Uterus (tissue), 2 donors: Measurements from ENCODE around the gene POU2F1.

Experiments
- POLR2A ChIP-seq, 2 donors: fragments of 450-650 bp; IDR thresholded peaks; one replicate each; pipeline ENCODE4 v1.6.1; 2016; ENCODE audit warnings: antibody characterized with exemption in 2 of 2, mild to moderate bottlenecking in 1 of 2, moderate library complexity in 1 of 2
- TF ChIP-seq, protein P1 (sequence below), 4 experiments: fragments of 200-600 bp in 2 of 4; fragments of 450-650 bp in 2 of 4; sonication (generic) in 2 of 4; IDR thresholded peaks; one replicate each; pipeline ENCODE4 v1.5.1; 2016 to 2019; ENCODE audit warnings: antibody characterized with exemption in 4 of 4, mild to moderate bottlenecking in 2 of 4, moderate library complexity in 1 of 4

GRCh38 chr1:167225920-167226319, 5.2 kb downstream of the POU2F1 start:
- TF ChIP-seq, protein P1, sequence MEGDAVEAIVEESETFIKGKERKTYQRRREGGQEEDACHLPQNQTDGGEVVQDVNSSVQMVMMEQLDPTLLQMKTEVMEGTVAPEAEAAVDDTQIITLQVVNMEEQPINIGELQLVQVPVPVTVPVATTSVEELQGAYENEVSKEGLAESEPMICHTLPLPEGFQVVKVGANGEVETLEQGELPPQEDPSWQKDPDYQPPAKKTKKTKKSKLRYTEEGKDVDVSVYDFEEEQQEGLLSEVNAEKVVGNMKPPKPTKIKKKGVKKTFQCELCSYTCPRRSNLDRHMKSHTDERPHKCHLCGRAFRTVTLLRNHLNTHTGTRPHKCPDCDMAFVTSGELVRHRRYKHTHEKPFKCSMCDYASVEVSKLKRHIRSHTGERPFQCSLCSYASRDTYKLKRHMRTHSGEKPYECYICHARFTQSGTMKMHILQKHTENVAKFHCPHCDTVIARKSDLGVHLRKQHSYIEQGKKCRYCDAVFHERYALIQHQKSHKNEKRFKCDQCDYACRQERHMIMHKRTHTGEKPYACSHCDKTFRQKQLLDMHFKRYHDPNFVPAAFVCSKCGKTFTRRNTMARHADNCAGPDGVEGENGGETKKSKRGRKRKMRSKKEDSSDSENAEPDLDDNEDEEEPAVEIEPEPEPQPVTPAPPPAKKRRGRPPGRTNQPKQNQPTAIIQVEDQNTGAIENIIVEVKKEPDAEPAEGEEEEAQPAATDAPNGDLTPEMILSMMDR (IDR thresholded peaks at IDR 0.05) = no peak
- no peak for TF ChIP-seq POLR2A (IDR thresholded peaks at IDR 0.05)
